Adrenal gland (tissue), 5 donors: Measurements from ENCODE around the gene ZNF335.

Source experiments
- POLR2A ChIP-seq, 2 donors: fragments of 450-650 bp; IDR thresholded peaks; one replicate each; pipeline ENCODE4 v1.6.1; 2017; ENCODE audit warnings: antibody characterized with exemption in 2 of 2, mild to moderate bottlenecking in 2 of 2, moderate library complexity in 1 of 2
- TF ChIP-seq, protein P1 (sequence below), 6 experiments: fragments of 450-650 bp in 4 of 6; fragments of 200-600 bp in 2 of 6; sonication (generic) in 1 of 6; IDR thresholded peaks; 1 replicate in 5 of 6; 2 replicates in 1 of 6; pipeline versions ENCODE4 v1.5.1 to v1.8.0; 2016 to 2021; ENCODE audit warnings: antibody characterized with exemption in 6 of 6, mild to moderate bottlenecking in 2 of 6, moderate library complexity in 1 of 6
- donor health status: DM: no; HTN: no; CAD: no.

DNA sequence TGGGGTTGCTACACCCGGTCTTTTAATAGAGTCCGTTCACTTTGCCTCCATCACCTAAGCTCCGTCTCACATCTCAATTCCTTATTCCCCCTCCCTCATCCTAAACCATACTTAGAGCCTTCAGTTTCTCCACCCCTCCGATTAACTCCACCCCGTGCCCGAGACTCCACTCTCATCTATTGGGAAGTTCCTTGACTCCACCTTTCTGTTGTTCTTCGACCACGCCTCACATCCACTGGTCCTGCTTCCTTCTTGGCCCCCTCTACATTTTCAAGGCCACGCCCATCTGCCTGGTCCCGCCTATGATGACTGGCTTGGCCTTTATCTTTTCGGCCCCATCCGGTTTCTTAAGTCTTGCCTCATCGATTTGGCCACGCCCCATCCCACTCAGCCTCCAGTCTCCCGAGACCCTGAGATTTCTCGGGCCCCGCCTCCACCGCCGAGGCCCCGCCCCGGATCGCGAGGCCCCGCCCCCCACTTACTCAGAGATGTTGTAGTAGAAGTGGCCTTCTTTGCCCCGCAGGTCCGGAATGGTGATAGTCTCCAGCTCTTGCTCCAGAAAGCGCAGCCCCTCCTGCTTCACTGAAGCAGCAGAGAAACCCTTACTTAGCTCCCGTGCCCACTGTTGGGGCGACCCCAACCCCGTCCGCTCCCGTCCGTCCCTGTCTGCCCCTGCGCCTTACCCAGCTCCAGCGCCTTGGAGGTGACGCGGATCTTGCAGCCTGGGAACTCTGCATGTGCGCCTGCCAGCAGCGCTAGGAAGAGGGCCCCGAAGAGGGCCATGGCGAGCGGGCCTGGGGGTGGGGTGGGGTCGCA, 61.1 kb downstream of the ZNF335 start:
- TF ChIP-seq, protein P1, sequence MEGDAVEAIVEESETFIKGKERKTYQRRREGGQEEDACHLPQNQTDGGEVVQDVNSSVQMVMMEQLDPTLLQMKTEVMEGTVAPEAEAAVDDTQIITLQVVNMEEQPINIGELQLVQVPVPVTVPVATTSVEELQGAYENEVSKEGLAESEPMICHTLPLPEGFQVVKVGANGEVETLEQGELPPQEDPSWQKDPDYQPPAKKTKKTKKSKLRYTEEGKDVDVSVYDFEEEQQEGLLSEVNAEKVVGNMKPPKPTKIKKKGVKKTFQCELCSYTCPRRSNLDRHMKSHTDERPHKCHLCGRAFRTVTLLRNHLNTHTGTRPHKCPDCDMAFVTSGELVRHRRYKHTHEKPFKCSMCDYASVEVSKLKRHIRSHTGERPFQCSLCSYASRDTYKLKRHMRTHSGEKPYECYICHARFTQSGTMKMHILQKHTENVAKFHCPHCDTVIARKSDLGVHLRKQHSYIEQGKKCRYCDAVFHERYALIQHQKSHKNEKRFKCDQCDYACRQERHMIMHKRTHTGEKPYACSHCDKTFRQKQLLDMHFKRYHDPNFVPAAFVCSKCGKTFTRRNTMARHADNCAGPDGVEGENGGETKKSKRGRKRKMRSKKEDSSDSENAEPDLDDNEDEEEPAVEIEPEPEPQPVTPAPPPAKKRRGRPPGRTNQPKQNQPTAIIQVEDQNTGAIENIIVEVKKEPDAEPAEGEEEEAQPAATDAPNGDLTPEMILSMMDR (IDR thresholded peaks at IDR 0.05): no peak
- TF ChIP-seq POLR2A (IDR thresholded peaks at IDR 0.05): peak; percentile 38 to 92
